ENCODE data around the gene BTBD9. TPM values are rescaled to one million over a fixed set of nuclear protein-coding genes. Genes with fewer than 3 reads are reported as not detected.

Gene BTBD9
- total and polyA plus RNA-seq, 9 of the 15 experiments (the other 6 are each of a cell fraction or from before 2014, with no cell fraction given), result 0.08 to 1.6 (median 0.58) TPM

DNA sequence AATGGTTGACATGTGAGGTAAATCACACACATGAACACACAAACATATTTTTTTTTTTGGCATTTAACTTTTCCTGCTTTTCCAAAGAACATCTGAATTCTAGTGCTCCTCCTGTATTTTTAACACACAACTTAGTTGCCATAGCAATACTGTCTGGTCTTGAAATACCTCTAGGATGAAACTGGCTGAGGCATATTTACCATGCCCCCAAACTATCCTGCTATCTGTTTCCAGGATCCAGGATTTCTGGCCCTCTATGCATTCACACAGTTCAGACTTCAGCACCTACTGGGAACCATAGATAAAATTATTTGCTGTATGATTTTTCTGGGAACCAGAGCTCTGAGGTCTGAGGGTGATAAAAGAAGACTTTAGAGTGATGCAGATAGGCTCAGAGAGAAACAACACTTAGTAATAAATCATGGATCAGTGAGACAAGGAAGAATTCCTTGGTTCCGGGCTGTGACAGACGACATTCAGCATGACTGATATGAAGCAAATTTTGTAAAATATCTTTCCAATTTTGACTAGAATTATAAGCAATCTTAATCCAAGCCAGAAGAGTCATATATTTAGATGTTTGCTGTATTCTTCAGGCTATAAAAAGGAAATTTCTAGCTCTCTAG is 359.7 kb downstream of the BTBD9 start:
- TF ChIP-seq, protein P1, sequence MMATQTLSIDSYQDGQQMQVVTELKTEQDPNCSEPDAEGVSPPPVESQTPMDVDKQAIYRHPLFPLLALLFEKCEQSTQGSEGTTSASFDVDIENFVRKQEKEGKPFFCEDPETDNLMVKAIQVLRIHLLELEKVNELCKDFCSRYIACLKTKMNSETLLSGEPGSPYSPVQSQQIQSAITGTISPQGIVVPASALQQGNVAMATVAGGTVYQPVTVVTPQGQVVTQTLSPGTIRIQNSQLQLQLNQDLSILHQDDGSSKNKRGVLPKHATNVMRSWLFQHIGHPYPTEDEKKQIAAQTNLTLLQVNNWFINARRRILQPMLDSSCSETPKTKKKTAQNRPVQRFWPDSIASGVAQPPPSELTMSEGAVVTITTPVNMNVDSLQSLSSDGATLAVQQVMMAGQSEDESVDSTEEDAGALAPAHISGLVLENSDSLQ (IDR thresholded peaks at IDR 0.05), result peak; percentile 48; the same call in 1 of the 2 replicates
- TF ChIP-seq RFX1 (IDR thresholded peaks at IDR 0.05) (peak; percentile 37; the same call in 1 of the 2 replicates), ZNF3 (CRISPR knock-in tag; IDR thresholded peaks at IDR 0.05) (no peak), MEIS2 (IDR thresholded peaks at IDR 0.05; ENCODE audit: partially characterized antibody) (peak; percentile 70), EZH2 (IDR thresholded peaks at IDR 0.05; ENCODE audit: borderline replicate concordance, low read depth, low read length) (no peak)
- TF ChIP-seq, protein P2, sequence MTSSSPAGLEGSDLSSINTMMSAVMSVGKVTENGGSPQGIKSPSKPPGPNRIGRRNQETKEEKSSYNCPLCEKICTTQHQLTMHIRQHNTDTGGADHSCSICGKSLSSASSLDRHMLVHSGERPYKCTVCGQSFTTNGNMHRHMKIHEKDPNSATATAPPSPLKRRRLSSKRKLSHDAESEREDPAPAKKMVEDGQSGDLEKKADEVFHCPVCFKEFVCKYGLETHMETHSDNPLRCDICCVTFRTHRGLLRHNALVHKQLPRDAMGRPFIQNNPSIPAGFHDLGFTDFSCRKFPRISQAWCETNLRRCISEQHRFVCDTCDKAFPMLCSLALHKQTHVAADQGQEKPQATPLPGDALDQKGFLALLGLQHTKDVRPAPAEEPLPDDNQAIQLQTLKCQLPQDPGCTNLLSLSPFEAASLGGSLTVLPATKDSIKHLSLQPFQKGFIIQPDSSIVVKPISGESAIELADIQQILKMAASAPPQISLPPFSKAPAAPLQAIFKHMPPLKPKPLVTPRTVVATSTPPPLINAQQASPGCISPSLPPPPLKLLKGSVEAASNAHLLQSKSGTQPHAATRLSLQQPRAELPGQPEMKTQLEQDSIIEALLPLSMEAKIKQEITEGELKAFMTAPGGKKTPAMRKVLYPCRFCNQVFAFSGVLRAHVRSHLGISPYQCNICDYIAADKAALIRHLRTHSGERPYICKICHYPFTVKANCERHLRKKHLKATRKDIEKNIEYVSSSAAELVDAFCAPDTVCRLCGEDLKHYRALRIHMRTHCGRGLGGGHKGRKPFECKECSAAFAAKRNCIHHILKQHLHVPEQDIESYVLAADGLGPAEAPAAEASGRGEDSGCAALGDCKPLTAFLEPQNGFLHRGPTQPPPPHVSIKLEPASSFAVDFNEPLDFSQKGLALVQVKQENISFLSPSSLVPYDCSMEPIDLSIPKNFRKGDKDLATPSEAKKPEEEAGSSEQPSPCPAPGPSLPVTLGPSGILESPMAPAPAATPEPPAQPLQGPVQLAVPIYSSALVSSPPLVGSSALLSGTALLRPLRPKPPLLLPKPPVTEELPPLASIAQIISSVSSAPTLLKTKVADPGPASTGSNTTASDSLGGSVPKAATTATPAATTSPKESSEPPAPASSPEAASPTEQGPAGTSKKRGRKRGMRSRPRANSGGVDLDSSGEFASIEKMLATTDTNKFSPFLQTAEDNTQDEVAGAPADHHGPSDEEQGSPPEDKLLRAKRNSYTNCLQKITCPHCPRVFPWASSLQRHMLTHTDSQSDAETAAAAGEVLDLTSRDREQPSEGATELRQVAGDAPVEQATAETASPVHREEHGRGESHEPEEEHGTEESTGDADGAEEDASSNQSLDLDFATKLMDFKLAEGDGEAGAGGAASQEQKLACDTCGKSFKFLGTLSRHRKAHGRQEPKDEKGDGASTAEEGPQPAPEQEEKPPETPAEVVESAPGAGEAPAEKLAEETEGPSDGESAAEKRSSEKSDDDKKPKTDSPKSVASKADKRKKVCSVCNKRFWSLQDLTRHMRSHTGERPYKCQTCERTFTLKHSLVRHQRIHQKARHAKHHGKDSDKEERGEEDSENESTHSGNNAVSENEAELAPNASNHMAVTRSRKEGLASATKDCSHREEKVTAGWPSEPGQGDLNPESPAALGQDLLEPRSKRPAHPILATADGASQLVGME (CRISPR knock-in tag; IDR thresholded peaks at IDR 0.05), result no peak
- TF ChIP-seq, protein P3, sequence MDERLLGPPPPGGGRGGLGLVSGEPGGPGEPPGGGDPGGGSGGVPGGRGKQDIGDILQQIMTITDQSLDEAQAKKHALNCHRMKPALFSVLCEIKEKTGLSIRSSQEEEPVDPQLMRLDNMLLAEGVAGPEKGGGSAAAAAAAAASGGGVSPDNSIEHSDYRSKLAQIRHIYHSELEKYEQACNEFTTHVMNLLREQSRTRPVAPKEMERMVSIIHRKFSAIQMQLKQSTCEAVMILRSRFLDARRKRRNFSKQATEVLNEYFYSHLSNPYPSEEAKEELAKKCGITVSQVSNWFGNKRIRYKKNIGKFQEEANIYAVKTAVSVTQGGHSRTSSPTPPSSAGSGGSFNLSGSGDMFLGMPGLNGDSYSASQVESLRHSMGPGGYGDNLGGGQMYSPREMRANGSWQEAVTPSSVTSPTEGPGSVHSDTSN (CRISPR knock-in tag; IDR thresholded peaks at IDR 0.05; ENCODE audit: low read depth), result no peak
- TF ChIP-seq, protein P3 (tag; conservative IDR thresholded peaks at IDR 0.05; ENCODE audit: low read depth), result peak; percentile 52
- Histone ChIP-seq H3K27me3 (ENCODE audit: control insufficient read depth in 2 of 2, insufficient read depth in 2 of 2, low read length in 2 of 2) (peaks cover 3 to 6% of the 10 kb centered on the region in 2 experiments; a peak in 4 of 5 replicates), H3K27ac (ENCODE audit: extremely low read depth, low read depth, low read length) (no peak overlapping the region), H3K9ac (ENCODE audit: insufficient read depth in 1 of 2, low read depth in 2 of 2, low read length in 2 of 2) (no peak overlapping the region), H3K4me1 (replicated peaks in 1 of 2; ENCODE audit: control insufficient read depth in 2 of 2, insufficient read depth in 2 of 2, low read length in 2 of 2) (peaks cover 0 to 3% of the 10 kb centered on the region in 2 experiments; a peak in 1 of 5 replicates), H3K9me3 (replicated peaks; ENCODE audit: control insufficient read depth, insufficient read depth, low read depth, low read length) (no peaks in the 10 kb centered on the region), H3K4me2 (ENCODE audit: insufficient read depth, low read length) (no peak overlapping the region), H3K79me2 (ENCODE audit: control insufficient read depth, insufficient read depth, low read length) (no peaks in the 10 kb centered on the region), H4K20me1 (replicated peaks; ENCODE audit: control insufficient read depth, insufficient read depth, low read length) (no peaks in the 10 kb centered on the region), H3K36me3 (ENCODE audit: control insufficient read depth, insufficient read depth, low read length) (no peaks in the 10 kb centered on the region), H3K4me3 (no peak overlapping the region), H3K9me1 (ENCODE audit: control insufficient read depth, insufficient read depth, low read length) (no peaks in the 10 kb centered on the region), H2AFZ (ENCODE audit: low read depth, low read length) (no peak overlapping the region)
- no TSS peak for BruUV-seq (replicated peaks)
- FAIRE-seq, result no peak
- no peak for DNase-seq (ENCODE audit: extremely low read depth in 1 of 4, low spot score in 3 of 4)
- in situ Hi-C loops (cut with MboI) (no loop called here), intact Hi-C loops (cut with micrococcal nuclease) (no loop called here)
- ChIA-PET CTCF (ENCODE audit: low intra/inter-chr PET ratio) (no interaction called here), POLR2A (interaction anchor here (0.7 kb wide), 1 partner anchor 247 kb away, joined by 3 read pairs; no protein-coding TSS in a partner anchor)
- 0% methylated on average over 2 of the region's 2 CpGs for WGBS (ENCODE audit: insufficient coverage, low coverage, missing lambda C conversion rate)
- ATAC-seq, result no peak
